ENCODE data around the gene DIAPH3.

GRCh38 chr13:59975807-59976435, 187.8 kb downstream of the DIAPH3 start:
- TF ChIP-seq POLR2AphosphoS5 (IDR thresholded peaks at IDR 0.05), result no peak
- TF ChIP-seq, protein P1, sequence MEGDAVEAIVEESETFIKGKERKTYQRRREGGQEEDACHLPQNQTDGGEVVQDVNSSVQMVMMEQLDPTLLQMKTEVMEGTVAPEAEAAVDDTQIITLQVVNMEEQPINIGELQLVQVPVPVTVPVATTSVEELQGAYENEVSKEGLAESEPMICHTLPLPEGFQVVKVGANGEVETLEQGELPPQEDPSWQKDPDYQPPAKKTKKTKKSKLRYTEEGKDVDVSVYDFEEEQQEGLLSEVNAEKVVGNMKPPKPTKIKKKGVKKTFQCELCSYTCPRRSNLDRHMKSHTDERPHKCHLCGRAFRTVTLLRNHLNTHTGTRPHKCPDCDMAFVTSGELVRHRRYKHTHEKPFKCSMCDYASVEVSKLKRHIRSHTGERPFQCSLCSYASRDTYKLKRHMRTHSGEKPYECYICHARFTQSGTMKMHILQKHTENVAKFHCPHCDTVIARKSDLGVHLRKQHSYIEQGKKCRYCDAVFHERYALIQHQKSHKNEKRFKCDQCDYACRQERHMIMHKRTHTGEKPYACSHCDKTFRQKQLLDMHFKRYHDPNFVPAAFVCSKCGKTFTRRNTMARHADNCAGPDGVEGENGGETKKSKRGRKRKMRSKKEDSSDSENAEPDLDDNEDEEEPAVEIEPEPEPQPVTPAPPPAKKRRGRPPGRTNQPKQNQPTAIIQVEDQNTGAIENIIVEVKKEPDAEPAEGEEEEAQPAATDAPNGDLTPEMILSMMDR (IDR thresholded peaks at IDR 0.05; ENCODE audit: poor library complexity, severe bottlenecking), result no peak
